DMS79 (cell line): ENCODE measurements around the gene ARHGAP44.

ENCODE experiments used
- DNase-seq: peaks from one replicate; lab custom pipeline; 2025; lab: John Stamatoyannopoulos, UW

Gene ARHGAP44

GRCh38 chr17:13024526-13025257, 235.4 kb downstream of the ARHGAP44 start:
- no peak for DNase-seq

DNA sequence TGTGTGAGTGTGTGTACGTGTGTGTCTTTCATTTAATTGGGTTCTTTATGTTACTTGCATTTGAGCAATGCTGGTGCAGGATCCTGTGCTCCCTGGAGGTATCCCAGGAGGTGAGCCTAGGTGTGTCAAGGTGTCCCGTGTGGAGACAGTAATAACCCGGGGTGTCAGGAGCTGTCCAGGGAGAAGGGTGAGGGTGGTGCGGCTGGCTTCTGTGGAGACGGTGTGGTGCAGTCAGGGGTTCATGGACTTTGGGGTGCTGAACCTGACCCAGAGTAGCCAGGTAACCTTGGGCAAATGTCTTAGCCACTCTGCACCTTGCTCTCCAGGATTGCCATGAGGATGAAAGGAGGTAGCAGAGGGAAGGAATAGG, 235.9 kb downstream of the ARHGAP44 start:
- DNase-seq = no peak

GRCh38 chr17:13025687-13026086, 236.4 kb downstream of the ARHGAP44 start:
- DNase-seq = no peak

GRCh38 chr17:13027246-13027645, 237.9 kb downstream of the ARHGAP44 start:
- DNase-seq = no peak

- DNase-seq = no peak
Observed at GRCh38 chr17:13029340-13029739, 240.0 kb downstream of the ARHGAP44 start.

GRCh38 chr17:13030056-13030455, 240.8 kb downstream of the ARHGAP44 start:
- DNase-seq = no peak

GRCh38 chr17:13030459-13031300, 241.4 kb downstream of the ARHGAP44 start:
- DNase-seq = no peak

- DNase-seq = no peak
Observed at GRCh38 chr17:13031718-13032350, 242.5 kb downstream of the ARHGAP44 start.

- DNase-seq = no peak
Observed at GRCh38 chr17:13035420-13035819, 246.1 kb downstream of the ARHGAP44 start.

DNA sequence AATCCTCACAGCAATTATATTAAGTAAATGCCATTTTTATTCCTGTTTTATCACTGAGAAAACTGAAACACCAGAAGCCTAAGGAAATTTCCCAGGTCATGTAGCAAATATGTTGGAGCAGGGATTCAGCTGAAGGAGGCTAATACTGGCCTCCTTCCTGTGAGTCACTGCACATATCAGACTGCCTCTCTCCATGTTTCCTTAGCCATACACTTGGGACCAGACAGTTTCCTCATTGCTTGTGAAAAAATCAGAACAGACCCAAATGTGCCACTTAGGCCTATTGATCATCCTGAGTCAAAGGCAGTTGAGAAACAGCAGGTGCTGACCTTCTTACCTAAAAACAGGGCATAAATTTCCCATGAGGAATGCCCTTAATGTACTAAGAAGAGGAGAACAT, 247.5 kb downstream of the ARHGAP44 start:
- DNase-seq = no peak

- no peak for DNase-seq
Observed at GRCh38 chr17:13038931-13039665, 249.8 kb downstream of the ARHGAP44 start.
